ENCODE measurements around the gene MTHFD2L. TPM values are rescaled to one million over a fixed set of nuclear protein-coding genes. Genes with fewer than 3 reads are reported as not detected.

MTHFD2L gene
- total and polyA plus RNA-seq, 2 of the 8 experiments (the other 6 are each of a cell fraction or from before 2014, with no cell fraction given), result 5.4 to 15.0 TPM

- TF ChIP-seq, protein P1, sequence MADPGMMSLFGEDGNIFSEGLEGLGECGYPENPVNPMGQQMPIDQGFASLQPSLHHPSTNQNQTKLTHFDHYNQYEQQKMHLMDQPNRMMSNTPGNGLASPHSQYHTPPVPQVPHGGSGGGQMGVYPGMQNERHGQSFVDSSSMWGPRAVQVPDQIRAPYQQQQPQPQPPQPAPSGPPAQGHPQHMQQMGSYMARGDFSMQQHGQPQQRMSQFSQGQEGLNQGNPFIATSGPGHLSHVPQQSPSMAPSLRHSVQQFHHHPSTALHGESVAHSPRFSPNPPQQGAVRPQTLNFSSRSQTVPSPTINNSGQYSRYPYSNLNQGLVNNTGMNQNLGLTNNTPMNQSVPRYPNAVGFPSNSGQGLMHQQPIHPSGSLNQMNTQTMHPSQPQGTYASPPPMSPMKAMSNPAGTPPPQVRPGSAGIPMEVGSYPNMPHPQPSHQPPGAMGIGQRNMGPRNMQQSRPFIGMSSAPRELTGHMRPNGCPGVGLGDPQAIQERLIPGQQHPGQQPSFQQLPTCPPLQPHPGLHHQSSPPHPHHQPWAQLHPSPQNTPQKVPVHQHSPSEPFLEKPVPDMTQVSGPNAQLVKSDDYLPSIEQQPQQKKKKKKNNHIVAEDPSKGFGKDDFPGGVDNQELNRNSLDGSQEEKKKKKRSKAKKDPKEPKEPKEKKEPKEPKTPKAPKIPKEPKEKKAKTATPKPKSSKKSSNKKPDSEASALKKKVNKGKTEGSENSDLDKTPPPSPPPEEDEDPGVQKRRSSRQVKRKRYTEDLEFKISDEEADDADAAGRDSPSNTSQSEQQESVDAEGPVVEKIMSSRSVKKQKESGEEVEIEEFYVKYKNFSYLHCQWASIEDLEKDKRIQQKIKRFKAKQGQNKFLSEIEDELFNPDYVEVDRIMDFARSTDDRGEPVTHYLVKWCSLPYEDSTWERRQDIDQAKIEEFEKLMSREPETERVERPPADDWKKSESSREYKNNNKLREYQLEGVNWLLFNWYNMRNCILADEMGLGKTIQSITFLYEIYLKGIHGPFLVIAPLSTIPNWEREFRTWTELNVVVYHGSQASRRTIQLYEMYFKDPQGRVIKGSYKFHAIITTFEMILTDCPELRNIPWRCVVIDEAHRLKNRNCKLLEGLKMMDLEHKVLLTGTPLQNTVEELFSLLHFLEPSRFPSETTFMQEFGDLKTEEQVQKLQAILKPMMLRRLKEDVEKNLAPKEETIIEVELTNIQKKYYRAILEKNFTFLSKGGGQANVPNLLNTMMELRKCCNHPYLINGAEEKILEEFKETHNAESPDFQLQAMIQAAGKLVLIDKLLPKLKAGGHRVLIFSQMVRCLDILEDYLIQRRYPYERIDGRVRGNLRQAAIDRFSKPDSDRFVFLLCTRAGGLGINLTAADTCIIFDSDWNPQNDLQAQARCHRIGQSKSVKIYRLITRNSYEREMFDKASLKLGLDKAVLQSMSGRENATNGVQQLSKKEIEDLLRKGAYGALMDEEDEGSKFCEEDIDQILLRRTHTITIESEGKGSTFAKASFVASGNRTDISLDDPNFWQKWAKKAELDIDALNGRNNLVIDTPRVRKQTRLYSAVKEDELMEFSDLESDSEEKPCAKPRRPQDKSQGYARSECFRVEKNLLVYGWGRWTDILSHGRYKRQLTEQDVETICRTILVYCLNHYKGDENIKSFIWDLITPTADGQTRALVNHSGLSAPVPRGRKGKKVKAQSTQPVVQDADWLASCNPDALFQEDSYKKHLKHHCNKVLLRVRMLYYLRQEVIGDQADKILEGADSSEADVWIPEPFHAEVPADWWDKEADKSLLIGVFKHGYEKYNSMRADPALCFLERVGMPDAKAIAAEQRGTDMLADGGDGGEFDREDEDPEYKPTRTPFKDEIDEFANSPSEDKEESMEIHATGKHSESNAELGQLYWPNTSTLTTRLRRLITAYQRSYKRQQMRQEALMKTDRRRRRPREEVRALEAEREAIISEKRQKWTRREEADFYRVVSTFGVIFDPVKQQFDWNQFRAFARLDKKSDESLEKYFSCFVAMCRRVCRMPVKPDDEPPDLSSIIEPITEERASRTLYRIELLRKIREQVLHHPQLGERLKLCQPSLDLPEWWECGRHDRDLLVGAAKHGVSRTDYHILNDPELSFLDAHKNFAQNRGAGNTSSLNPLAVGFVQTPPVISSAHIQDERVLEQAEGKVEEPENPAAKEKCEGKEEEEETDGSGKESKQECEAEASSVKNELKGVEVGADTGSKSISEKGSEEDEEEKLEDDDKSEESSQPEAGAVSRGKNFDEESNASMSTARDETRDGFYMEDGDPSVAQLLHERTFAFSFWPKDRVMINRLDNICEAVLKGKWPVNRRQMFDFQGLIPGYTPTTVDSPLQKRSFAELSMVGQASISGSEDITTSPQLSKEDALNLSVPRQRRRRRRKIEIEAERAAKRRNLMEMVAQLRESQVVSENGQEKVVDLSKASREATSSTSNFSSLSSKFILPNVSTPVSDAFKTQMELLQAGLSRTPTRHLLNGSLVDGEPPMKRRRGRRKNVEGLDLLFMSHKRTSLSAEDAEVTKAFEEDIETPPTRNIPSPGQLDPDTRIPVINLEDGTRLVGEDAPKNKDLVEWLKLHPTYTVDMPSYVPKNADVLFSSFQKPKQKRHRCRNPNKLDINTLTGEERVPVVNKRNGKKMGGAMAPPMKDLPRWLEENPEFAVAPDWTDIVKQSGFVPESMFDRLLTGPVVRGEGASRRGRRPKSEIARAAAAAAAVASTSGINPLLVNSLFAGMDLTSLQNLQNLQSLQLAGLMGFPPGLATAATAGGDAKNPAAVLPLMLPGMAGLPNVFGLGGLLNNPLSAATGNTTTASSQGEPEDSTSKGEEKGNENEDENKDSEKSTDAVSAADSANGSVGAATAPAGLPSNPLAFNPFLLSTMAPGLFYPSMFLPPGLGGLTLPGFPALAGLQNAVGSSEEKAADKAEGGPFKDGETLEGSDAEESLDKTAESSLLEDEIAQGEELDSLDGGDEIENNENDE (IDR thresholded peaks at IDR 0.05; ENCODE audit: insufficient replicate concordance, low read length), result no peak
- TF ChIP-seq SAP30 (IDR thresholded peaks at IDR 0.05; ENCODE audit: insufficient read depth, insufficient replicate concordance, low read length) (no peak), SP1 (IDR thresholded peaks at IDR 0.05; ENCODE audit: low read depth, low read length) (no peak), RBBP5 (IDR thresholded peaks at IDR 0.05; ENCODE audit: borderline replicate concordance, low read depth, low read length) (no peak), TCF12 (IDR thresholded peaks at IDR 0.05; ENCODE audit: low read depth, low read length) (no peak), EP300 (IDR thresholded peaks at IDR 0.05; ENCODE audit: borderline replicate concordance in 1 of 2, low read depth in 2 of 2, low read length in 2 of 2) (no peak), POLR2A (IDR thresholded peaks at IDR 0.05; ENCODE audit: control extremely low read depth in 1 of 2, low read depth in 2 of 2, low read length in 2 of 2) (no peak)
These were observed 125.7 kb downstream of the MTHFD2L start (continued) for GRCh38 chr4:74283614-74284013.

All from H1 (cell line).